Renal pelvis (tissue), 4 donors: ENCODE results near the gene TEX22. TPM values are rescaled to one million over a fixed set of nuclear protein-coding genes. Genes with fewer than 3 reads are reported as not detected.

Source experiments
- DNase-seq: peaks from one replicate; pipeline ENCODE4 v3.0.0-alpha.2; 2013
- polyA plus RNA-seq, 3 donors: library from polyadenylated mRNA; unstranded; fragments of 120-200 nt; gene quantifications; one replicate each; pipeline ENCODE4 v1.2.1, GENCODE V29; 2013; ENCODE audit not compliant: insufficient read length in 3 of 3

TEX22 gene
- polyA plus RNA-seq, 3 donors = 1.4 to 3.6 (median 2.6) TPM

DNA sequence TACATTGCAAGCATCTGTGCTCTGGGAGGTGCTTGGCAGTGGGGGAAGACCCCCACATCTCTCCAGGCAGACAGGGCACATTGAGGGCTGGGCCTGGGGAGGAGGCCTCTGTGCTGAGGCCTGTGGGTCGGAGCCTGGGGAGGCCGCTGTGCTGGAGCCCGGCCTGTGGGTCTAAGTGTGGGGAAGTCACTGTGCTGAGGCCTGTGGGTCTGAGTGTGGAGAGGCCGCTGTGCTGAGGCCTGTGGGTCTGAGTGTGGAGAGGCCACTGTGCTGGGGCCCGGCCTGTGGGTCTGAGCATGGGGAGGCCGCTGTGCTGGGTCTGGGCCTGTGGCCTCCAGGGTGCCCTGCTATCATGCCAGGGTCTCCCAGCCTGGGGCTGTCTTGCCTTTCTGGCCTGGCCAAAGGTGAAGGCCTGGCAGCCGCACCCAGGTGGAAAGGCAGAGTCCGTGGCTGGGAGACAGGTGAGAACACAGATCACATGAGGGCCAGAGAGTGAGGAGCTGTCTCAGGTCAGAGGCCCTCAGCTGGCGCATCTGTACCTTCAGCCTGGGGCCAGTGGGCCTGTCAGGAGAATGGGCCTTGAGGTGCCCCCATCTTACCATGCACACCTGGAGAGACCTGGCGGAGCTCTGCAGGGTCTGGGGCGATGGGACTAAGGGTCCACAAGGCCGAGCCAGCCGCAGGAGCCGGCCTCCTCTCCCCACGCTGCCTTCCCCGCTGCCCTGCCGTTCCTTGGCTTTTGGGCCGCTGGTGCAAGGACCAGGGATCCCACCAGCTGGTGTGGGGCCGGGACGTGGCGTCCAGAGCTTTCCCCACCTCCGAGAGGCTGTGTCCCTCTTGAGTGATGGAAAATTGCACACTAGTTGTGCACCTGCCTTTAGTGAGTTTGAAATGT, 57.7 kb downstream of the TEX22 start:
- no peak for DNase-seq

- no peak for DNase-seq
Measured at GRCh38 chr14:105456736-105457617, 58.6 kb downstream of the TEX22 start.

DNA sequence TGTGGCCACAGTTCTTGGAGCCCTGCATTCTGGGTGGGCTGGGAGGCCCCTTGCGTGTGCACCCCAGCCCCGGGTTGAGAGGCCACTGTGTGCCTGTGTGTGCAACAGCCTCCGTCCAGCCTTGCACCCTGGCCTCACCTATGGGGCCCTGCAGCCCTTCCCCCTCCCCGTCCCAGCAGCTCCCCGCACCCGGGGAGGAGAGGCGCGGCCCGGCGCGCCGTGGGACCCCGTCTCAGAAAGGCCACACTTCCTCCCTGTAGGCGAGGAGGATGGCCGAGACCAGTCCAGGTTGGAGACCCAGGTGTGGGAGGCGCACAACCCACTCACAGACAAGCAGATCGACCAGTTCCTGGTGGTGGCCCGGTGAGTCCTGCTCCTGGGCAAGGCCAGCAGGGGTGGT, 59.7 kb downstream of the TEX22 start:
- DNase-seq = no peak

GRCh38 chr14:105458571-105458970, 60.2 kb downstream of the TEX22 start:
- DNase-seq = no peak

- DNase-seq = no peak
Measured at GRCh38 chr14:105460116-105460515, 61.8 kb downstream of the TEX22 start.

DNA sequence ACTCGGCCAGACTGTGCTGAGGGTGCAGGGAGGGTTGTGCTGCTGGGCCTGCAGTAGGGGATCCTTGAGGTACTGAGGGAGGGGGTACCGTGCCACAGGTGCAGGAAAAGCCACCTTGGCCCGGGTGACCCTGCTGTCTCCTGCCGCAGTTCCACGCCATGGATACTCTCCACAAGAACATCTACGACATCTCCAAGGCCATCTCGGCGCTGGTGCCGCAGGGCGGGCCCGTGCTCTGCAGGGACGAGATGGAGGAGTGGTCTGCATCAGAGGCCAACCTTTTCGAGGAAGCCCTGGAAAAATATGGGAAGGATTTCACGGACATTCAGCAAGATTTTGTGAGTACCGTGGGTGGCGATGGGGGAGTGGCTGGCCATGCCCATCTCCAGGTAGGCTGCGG, 62.3 kb downstream of the TEX22 start:
- no peak for DNase-seq

GRCh38 chr14:105461903-105462302, 63.6 kb downstream of the TEX22 start:
- DNase-seq = no peak

Other genes starting within 250 kb of the TEX22 start
- 10 to 100 TPM in 2 of 3 donors, 1 to 10 TPM in 1; 8.7 to 11.4 (median 10.2) TPM for gene JAG2, start 229.8 kb upstream of the TEX22 start, polyA plus RNA-seq
- 10 to 100 TPM; 36.6 to 44.0 (median 38.1) TPM for gene NUDT14, start 217.2 kb upstream of the TEX22 start, polyA plus RNA-seq
- gene BTBD6, start 150.0 kb upstream of the TEX22 start, polyA plus RNA-seq = 10 to 100 TPM; 32.6 to 43.4 (median 42.7) TPM
- gene BRF1, start 97.5 kb upstream of the TEX22 start, polyA plus RNA-seq = 10 to 100 TPM; 32.8 to 37.3 (median 33.3) TPM
- 10 to 100 TPM; 76.2 to 89.4 (median 84.1) TPM for gene PACS2, start 83.8 kb upstream of the TEX22 start, polyA plus RNA-seq
- gene MTA1, start 21.3 kb downstream of the TEX22 start, polyA plus RNA-seq = 100 to 1,000 TPM; 122 to 156 (median 141) TPM
- gene CRIP2, start 76.3 kb downstream of the TEX22 start, polyA plus RNA-seq = 100 to 1,000 TPM; 132 to 186 (median 153) TPM
- gene CRIP1, start 88.3 kb downstream of the TEX22 start, polyA plus RNA-seq = 10 to 100 TPM; 28.8 to 36.6 (median 34.6) TPM
- gene TEDC1, start 92.7 kb downstream of the TEX22 start, polyA plus RNA-seq = 10 to 100 TPM; 10.9 to 13.7 (median 11.1) TPM
- 1 to 10 TPM; 4.9 to 6.6 (median 5.4) TPM for gene TMEM121, start 128.0 kb downstream of the TEX22 start, polyA plus RNA-seq